ENCODE results near the gene DISP2. TPM values are rescaled to one million over a fixed set of nuclear protein-coding genes. Genes with fewer than 3 reads are reported as not detected.

The DISP2 gene
- total RNA-seq, 1 donor: 0.36 TPM

GRCh38 chr15:40343512-40343911, 14.5 kb upstream of the DISP2 start:
- H3K27ac ChIP-seq (ENCODE audit: low read depth, low read length): peak overlapping the region; percentile 99
- no peaks in the 10 kb centered on the region for H3K36me3 ChIP-seq (ENCODE audit: insufficient read depth, low read length)
- no peaks in the 10 kb centered on the region for H3K27me3 ChIP-seq (ENCODE audit: insufficient read depth, low read length)
- H3K79me2 ChIP-seq (ENCODE audit: insufficient read depth, low read length): peaks cover 13% of the 10 kb centered on the region
- H3K4me3 ChIP-seq (ENCODE audit: insufficient read depth, low read length): peak overlapping the region; percentile 11
- no peak for TF ChIP-seq CTCF (IDR thresholded peaks at IDR 0.05; ENCODE audit: extremely low read depth, low read depth, low read length)
- peak overlapping the region; percentile 44 for H3K4me2 ChIP-seq (ENCODE audit: insufficient read depth, low read length)
- no peaks in the 10 kb centered on the region for H3K9me3 ChIP-seq (ENCODE audit: low read depth, low read length)
- peak overlapping the region; percentile 66 for H2AFZ ChIP-seq (ENCODE audit: low read length)
- H3K4me1 ChIP-seq (ENCODE audit: insufficient read depth, low read length): peaks cover 57% of the 10 kb centered on the region
- DNase-seq (ENCODE audit: insufficient read length, low spot score, missing footprints): peak; percentile 97
- H4K20me1 ChIP-seq (ENCODE audit: insufficient read depth, low read length): no peaks in the 10 kb centered on the region

- Histone ChIP-seq H3K4me1 (ENCODE audit: insufficient read depth, low read length) (peaks cover 50% of the 10 kb centered on the region), H3K9me3 (ENCODE audit: low read depth, low read length) (no peaks in the 10 kb centered on the region), H3K27me3 (ENCODE audit: insufficient read depth, low read length) (no peaks in the 10 kb centered on the region), H3K27ac (ENCODE audit: low read depth, low read length) (peak overlapping the region; percentile 99), H3K4me3 (ENCODE audit: insufficient read depth, low read length) (no peak overlapping the region), H2AFZ (ENCODE audit: low read length) (no peak overlapping the region), H4K20me1 (ENCODE audit: insufficient read depth, low read length) (no peaks in the 10 kb centered on the region), H3K79me2 (ENCODE audit: insufficient read depth, low read length) (peaks cover 9% of the 10 kb centered on the region), H3K4me2 (ENCODE audit: insufficient read depth, low read length) (peak overlapping the region; percentile 44), H3K36me3 (ENCODE audit: insufficient read depth, low read length) (no peaks in the 10 kb centered on the region)
- no peak for TF ChIP-seq CTCF (IDR thresholded peaks at IDR 0.05; ENCODE audit: extremely low read depth, low read depth, low read length)
- no peak for DNase-seq (ENCODE audit: insufficient read length, low spot score, missing footprints)
Measured at GRCh38 chr15:40344217-40344616, 13.8 kb upstream of the DISP2 start.

- no peaks in the 10 kb centered on the region for H3K36me3 ChIP-seq (ENCODE audit: insufficient read depth, low read length)
- H3K79me2 ChIP-seq (ENCODE audit: insufficient read depth, low read length): peaks cover 4% of the 10 kb centered on the region
- H3K4me3 ChIP-seq (ENCODE audit: insufficient read depth, low read length): no peak overlapping the region
- H3K4me1 ChIP-seq (ENCODE audit: insufficient read depth, low read length): peaks cover 45% of the 10 kb centered on the region
- DNase-seq (ENCODE audit: insufficient read length, low spot score, missing footprints): peak; percentile 97
- H3K4me2 ChIP-seq (ENCODE audit: insufficient read depth, low read length): no peak overlapping the region
- peak overlapping the region; percentile 60 for H2AFZ ChIP-seq (ENCODE audit: low read length)
- TF ChIP-seq CTCF (IDR thresholded peaks at IDR 0.05; ENCODE audit: extremely low read depth, low read depth, low read length): peak; percentile 72
- H3K27ac ChIP-seq (ENCODE audit: low read depth, low read length): peak overlapping the region; percentile 99
- no peaks in the 10 kb centered on the region for H4K20me1 ChIP-seq (ENCODE audit: insufficient read depth, low read length)
- H3K27me3 ChIP-seq (ENCODE audit: insufficient read depth, low read length): no peaks in the 10 kb centered on the region
- H3K9me3 ChIP-seq (ENCODE audit: low read depth, low read length): no peaks in the 10 kb centered on the region
Measured at GRCh38 chr15:40344631-40345120, 13.3 kb upstream of the DISP2 start.

GRCh38 chr15:40345225-40345866, 12.7 kb upstream of the DISP2 start:
- H3K4me2 ChIP-seq (ENCODE audit: insufficient read depth, low read length): no peak overlapping the region
- no peaks in the 10 kb centered on the region for H4K20me1 ChIP-seq (ENCODE audit: insufficient read depth, low read length)
- no peak for TF ChIP-seq CTCF (IDR thresholded peaks at IDR 0.05; ENCODE audit: extremely low read depth, low read depth, low read length)
- H3K27me3 ChIP-seq (ENCODE audit: insufficient read depth, low read length): no peaks in the 10 kb centered on the region
- no peak for DNase-seq (ENCODE audit: insufficient read length, low spot score, missing footprints)
- no peaks in the 10 kb centered on the region for H3K79me2 ChIP-seq (ENCODE audit: insufficient read depth, low read length)
- no peaks in the 10 kb centered on the region for H3K9me3 ChIP-seq (ENCODE audit: low read depth, low read length)
- peaks cover 39% of the 10 kb centered on the region for H3K4me1 ChIP-seq (ENCODE audit: insufficient read depth, low read length)
- H3K4me3 ChIP-seq (ENCODE audit: insufficient read depth, low read length): no peak overlapping the region
- peak overlapping the region; percentile 99 for H3K27ac ChIP-seq (ENCODE audit: low read depth, low read length)
- H3K36me3 ChIP-seq (ENCODE audit: insufficient read depth, low read length): no peaks in the 10 kb centered on the region
- no peak overlapping the region for H2AFZ ChIP-seq (ENCODE audit: low read length)
